ENCODE results near the gene KCNS1.

GRCh38 chr20:45118028-45118427 is 17.1 kb upstream of the KCNS1 start:
- TF ChIP-seq GATA2 (IDR thresholded peaks at IDR 0.05; ENCODE audit: low read depth, low read length) (no peak), GATA3 (IDR thresholded peaks at IDR 0.05; ENCODE audit: low read depth, low read length) (no peak)

Measured in SH-SY5Y (cell line).